ENCODE measurements around the gene GRM4. TPM values are rescaled to one million over a fixed set of nuclear protein-coding genes. Genes with fewer than 3 reads are reported as not detected.

Gene GRM4
- polyA plus RNA-seq, 1 of the 3 experiments (the other 2 are of a cell fraction): not detected

DNA sequence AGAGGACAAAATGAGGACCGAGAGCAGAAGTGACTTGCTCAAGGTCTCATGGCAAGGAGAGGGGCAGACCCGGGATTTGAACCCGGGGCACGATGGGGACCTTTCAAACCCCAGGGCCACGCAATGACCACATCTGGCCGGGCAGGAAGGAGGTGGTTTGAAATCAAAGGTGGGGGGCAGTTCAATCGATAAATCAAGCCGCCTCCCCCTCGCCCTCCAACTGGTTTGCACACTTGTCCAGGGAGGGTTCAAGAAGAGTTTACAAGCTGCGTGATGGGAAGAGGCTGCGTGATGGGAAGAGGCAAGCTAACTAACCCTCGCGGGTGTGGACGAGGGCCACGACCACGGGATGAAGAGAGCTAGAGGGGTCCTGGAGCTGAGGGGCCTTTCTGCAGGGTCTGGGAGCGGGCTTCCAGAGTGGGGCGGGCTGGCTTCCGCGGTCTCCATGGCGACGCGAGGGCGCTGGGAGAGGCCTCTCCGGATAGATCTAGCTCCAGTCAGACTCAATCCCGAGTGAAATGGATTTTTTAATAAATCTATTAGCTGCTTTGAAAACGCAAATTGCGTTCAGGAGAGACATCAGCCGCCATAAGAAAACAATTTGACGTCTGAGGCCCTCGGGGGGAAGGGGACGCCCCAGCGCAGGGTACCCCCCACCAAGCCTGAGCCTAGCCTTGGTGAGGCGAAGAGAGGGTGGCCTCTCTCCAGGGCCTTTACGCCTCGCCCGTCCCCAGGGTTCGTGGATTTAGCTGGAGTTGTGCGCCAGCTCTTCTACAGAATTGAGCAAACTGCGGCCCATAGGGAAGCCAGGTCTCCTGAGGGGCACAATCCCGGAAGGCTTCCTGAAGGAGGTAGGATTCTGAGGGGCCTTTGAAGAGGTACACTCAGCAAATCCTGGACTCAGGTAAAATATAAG is 143.9 kb downstream of the GRM4 start:
- H3K9me2 ChIP-seq: no peaks in the 10 kb centered on the region
- H2AFZ ChIP-seq (ENCODE audit: low read depth): no peak overlapping the region
- H4K20me1 ChIP-seq (ENCODE audit: insufficient read depth): no peaks in the 10 kb centered on the region
- no peak for DNase-seq
- POLR2A ChIA-PET: no interaction called here
- TF ChIP-seq, protein P1, sequence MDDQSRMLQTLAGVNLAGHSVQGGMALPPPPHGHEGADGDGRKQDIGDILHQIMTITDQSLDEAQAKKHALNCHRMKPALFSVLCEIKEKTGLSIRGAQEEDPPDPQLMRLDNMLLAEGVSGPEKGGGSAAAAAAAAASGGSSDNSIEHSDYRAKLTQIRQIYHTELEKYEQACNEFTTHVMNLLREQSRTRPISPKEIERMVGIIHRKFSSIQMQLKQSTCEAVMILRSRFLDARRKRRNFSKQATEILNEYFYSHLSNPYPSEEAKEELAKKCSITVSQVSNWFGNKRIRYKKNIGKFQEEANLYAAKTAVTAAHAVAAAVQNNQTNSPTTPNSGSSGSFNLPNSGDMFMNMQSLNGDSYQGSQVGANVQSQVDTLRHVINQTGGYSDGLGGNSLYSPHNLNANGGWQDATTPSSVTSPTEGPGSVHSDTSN (IDR thresholded peaks at IDR 0.05): no peak
- no peak for TF ChIP-seq RCOR1 (IDR thresholded peaks at IDR 0.05; ENCODE audit: low read length)
- no peak for TF ChIP-seq RFX5 (IDR thresholded peaks at IDR 0.05; ENCODE audit: low read length)
- TF ChIP-seq, protein P2, sequence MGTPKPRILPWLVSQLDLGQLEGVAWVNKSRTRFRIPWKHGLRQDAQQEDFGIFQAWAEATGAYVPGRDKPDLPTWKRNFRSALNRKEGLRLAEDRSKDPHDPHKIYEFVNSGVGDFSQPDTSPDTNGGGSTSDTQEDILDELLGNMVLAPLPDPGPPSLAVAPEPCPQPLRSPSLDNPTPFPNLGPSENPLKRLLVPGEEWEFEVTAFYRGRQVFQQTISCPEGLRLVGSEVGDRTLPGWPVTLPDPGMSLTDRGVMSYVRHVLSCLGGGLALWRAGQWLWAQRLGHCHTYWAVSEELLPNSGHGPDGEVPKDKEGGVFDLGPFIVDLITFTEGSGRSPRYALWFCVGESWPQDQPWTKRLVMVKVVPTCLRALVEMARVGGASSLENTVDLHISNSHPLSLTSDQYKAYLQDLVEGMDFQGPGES (IDR thresholded peaks at IDR 0.05; ENCODE audit: low read depth, low read length): no peak
- TF ChIP-seq, protein P3, sequence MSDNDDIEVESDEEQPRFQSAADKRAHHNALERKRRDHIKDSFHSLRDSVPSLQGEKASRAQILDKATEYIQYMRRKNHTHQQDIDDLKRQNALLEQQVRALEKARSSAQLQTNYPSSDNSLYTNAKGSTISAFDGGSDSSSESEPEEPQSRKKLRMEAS (IDR thresholded peaks at IDR 0.05; ENCODE audit: low read depth): no peak
- no peak for TF ChIP-seq SIN3A (IDR thresholded peaks at IDR 0.05; ENCODE audit: borderline replicate concordance, low read depth, low read length)
- no peak for TF ChIP-seq RAD21 (IDR thresholded peaks at IDR 0.05; ENCODE audit: low read length)
- TF ChIP-seq POLR2AphosphoS5 (IDR thresholded peaks at IDR 0.05; ENCODE audit: low read depth, low read length): no peak
- TF ChIP-seq NRF1 (IDR thresholded peaks at IDR 0.05; ENCODE audit: low read depth, low read length): no peak
- no peak overlapping the region for H3K9ac ChIP-seq
- no peaks in the 10 kb centered on the region for H3K36me3 ChIP-seq (replicated peaks in 1 of 2; ENCODE audit: control insufficient read depth in 1 of 2, insufficient read depth in 2 of 2, low read length in 1 of 2)
- 0 out of 2 replicates have a peak, but pooled peaks cover 5% of the 10 kb centered on the region for H3K27me3 ChIP-seq (ENCODE audit: insufficient read depth)
- H3K4me3 ChIP-seq (ENCODE audit: low read depth in 2 of 2, low read length in 1 of 2): no peak overlapping the region
- H3K4me1 ChIP-seq (ENCODE audit: control insufficient read depth in 1 of 2, insufficient read depth in 2 of 2, low read depth in 1 of 2, low read length in 1 of 2): no peaks in the 10 kb centered on the region
- H3K79me2 ChIP-seq (ENCODE audit: insufficient read depth): no peaks in the 10 kb centered on the region
- 75% methylated on average over 30 of the region's 41 CpGs for WGBS (ENCODE audit: low lambda C conversion rate)
- CTCF ChIA-PET: interaction anchor here (1.0 to 1.6 kb wide), 3 partner anchors 26 to 53 kb away, joined by 4 read pairs; no protein-coding TSS in a partner anchor
- H3K27ac ChIP-seq (ENCODE audit: low read depth in 2 of 2, low read length in 1 of 2): no peak overlapping the region
- no peak overlapping the region for H3K4me2 ChIP-seq
- H3K9me3 ChIP-seq: no peaks in the 10 kb centered on the region
- no peaks in the 10 kb centered on the region for H3F3A ChIP-seq (replicated peaks; ENCODE audit: insufficient read depth)

DNA sequence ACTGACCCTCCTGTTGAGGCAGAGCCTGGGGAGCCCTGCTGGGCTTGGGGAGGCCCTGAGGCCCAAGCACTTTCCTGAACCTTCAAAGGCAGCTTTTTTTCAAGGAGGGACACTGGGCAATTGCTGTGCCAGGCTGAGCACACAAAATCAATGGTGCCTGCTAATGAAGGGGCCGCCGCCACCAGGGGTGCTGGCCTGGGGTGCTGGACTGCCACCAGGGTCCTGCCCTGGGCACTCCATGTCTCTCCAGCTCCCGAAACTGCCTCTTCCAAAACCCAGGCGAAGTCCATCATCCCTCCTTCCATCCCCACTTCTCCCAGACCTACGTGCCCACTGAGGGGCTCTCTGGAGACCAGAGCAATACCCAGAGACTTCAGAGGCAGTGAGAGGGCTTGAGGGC is 145.6 kb downstream of the GRM4 start:
- 0 out of 2 replicates have a peak, but pooled peaks cover 5% of the 10 kb centered on the region for H3K27me3 ChIP-seq (ENCODE audit: insufficient read depth)
- no peak overlapping the region for H3K4me3 ChIP-seq (ENCODE audit: low read depth in 2 of 2, low read length in 1 of 2)
- no peaks in the 10 kb centered on the region for H3F3A ChIP-seq (replicated peaks; ENCODE audit: insufficient read depth)
- H3K27ac ChIP-seq (ENCODE audit: low read depth in 2 of 2, low read length in 1 of 2): no peak overlapping the region
- POLR2A ChIA-PET: no interaction called here
- no peaks in the 10 kb centered on the region for H4K20me1 ChIP-seq (ENCODE audit: insufficient read depth)
- H2AFZ ChIP-seq (ENCODE audit: low read depth): no peak overlapping the region
- H3K9ac ChIP-seq: no peak overlapping the region
- no peaks in the 10 kb centered on the region for H3K9me3 ChIP-seq
- 30% methylated on average over 3 of the region's 5 CpGs for WGBS (ENCODE audit: low lambda C conversion rate)
- CTCF ChIA-PET: interaction anchor here (0.7 to 0.9 kb wide), 2 partner anchors 9 to 31 kb away, joined by 3 read pairs; no protein-coding TSS in a partner anchor
- H3K4me2 ChIP-seq: no peak overlapping the region
- H3K4me1 ChIP-seq (ENCODE audit: control insufficient read depth in 1 of 2, insufficient read depth in 2 of 2, low read depth in 1 of 2, low read length in 1 of 2): no peaks in the 10 kb centered on the region; a peak in 2 of 4 replicates
- no peak for DNase-seq
- no peaks in the 10 kb centered on the region for H3K36me3 ChIP-seq (replicated peaks in 1 of 2; ENCODE audit: control insufficient read depth in 1 of 2, insufficient read depth in 2 of 2, low read length in 1 of 2)
- no peaks in the 10 kb centered on the region for H3K9me2 ChIP-seq
- no peaks in the 10 kb centered on the region for H3K79me2 ChIP-seq (ENCODE audit: insufficient read depth)
- TF ChIP-seq, protein P4, sequence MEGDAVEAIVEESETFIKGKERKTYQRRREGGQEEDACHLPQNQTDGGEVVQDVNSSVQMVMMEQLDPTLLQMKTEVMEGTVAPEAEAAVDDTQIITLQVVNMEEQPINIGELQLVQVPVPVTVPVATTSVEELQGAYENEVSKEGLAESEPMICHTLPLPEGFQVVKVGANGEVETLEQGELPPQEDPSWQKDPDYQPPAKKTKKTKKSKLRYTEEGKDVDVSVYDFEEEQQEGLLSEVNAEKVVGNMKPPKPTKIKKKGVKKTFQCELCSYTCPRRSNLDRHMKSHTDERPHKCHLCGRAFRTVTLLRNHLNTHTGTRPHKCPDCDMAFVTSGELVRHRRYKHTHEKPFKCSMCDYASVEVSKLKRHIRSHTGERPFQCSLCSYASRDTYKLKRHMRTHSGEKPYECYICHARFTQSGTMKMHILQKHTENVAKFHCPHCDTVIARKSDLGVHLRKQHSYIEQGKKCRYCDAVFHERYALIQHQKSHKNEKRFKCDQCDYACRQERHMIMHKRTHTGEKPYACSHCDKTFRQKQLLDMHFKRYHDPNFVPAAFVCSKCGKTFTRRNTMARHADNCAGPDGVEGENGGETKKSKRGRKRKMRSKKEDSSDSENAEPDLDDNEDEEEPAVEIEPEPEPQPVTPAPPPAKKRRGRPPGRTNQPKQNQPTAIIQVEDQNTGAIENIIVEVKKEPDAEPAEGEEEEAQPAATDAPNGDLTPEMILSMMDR (IDR thresholded peaks at IDR 0.05): no peak
- TF ChIP-seq MEF2A (IDR thresholded peaks at IDR 0.05; ENCODE audit: borderline replicate concordance, low read depth): no peak
- TF ChIP-seq, protein P1 (IDR thresholded peaks at IDR 0.05): no peak
- TF ChIP-seq, protein P5, sequence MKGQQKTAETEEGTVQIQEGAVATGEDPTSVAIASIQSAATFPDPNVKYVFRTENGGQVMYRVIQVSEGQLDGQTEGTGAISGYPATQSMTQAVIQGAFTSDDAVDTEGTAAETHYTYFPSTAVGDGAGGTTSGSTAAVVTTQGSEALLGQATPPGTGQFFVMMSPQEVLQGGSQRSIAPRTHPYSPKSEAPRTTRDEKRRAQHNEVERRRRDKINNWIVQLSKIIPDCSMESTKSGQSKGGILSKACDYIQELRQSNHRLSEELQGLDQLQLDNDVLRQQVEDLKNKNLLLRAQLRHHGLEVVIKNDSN (IDR thresholded peaks at IDR 0.05; ENCODE audit: borderline replicate concordance, low read depth): no peak
- no peak for TF ChIP-seq TAF1 (IDR thresholded peaks at IDR 0.05; ENCODE audit: borderline replicate concordance, low read depth, low read length)
- TF ChIP-seq, protein P6, sequence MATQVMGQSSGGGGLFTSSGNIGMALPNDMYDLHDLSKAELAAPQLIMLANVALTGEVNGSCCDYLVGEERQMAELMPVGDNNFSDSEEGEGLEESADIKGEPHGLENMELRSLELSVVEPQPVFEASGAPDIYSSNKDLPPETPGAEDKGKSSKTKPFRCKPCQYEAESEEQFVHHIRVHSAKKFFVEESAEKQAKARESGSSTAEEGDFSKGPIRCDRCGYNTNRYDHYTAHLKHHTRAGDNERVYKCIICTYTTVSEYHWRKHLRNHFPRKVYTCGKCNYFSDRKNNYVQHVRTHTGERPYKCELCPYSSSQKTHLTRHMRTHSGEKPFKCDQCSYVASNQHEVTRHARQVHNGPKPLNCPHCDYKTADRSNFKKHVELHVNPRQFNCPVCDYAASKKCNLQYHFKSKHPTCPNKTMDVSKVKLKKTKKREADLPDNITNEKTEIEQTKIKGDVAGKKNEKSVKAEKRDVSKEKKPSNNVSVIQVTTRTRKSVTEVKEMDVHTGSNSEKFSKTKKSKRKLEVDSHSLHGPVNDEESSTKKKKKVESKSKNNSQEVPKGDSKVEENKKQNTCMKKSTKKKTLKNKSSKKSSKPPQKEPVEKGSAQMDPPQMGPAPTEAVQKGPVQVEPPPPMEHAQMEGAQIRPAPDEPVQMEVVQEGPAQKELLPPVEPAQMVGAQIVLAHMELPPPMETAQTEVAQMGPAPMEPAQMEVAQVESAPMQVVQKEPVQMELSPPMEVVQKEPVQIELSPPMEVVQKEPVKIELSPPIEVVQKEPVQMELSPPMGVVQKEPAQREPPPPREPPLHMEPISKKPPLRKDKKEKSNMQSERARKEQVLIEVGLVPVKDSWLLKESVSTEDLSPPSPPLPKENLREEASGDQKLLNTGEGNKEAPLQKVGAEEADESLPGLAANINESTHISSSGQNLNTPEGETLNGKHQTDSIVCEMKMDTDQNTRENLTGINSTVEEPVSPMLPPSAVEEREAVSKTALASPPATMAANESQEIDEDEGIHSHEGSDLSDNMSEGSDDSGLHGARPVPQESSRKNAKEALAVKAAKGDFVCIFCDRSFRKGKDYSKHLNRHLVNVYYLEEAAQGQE (IDR thresholded peaks at IDR 0.05; ENCODE audit: low read depth, low read length): no peak

All from SK-N-SH (cell line).